IMR-90 (cell line): ENCODE data around the gene PNP. TPM values are rescaled to one million over a fixed set of nuclear protein-coding genes. Genes with fewer than 3 reads are reported as not detected.

Source experiments
- ATAC-seq: fragments of 200-7000 bp; cut with Tn5 transposase; 2 replicates; pipeline ENCODE4 v1.9.1; 2020; ENCODE audit warnings: low read depth, mild to moderate bottlenecking, moderate library complexity
- BruUV-seq: library from RNA; stranded (reverse); fragments of 400-500 nt; replicated peaks from 2 replicates; lab custom pipeline; 2021; lab: Mats Ljungman, UMichigan
- CTCF ChIA-PET: fragments of 300-600 bp; formaldehyde crosslinking; extraction: SDS; loops from one replicate; lab custom pipeline; 2021; ENCODE audit warnings: antibody characterized with exemption; lab: Yijun Ruan, JAX
- POLR2A ChIA-PET: fragments of 300-600 bp; sonication (Branson Sonifier 250); formaldehyde crosslinking; loops from one replicate; lab custom pipeline; 2022; ENCODE audit warnings: antibody characterized with exemption; ENCODE audit not compliant: unreplicated experiment; lab: Charles Lee
- DNase-seq: peaks from one replicate; pipeline ENCODE4 v3.0.0; 2013
- H2AFZ ChIP-seq: replicated peaks from 2 replicates; pipeline ENCODE3; 2013; ENCODE audit warnings: low read length, mild to moderate bottlenecking; ENCODE audit not compliant: poor library complexity
- H2AK5ac ChIP-seq: 2 replicates; pipeline ENCODE4 v1.6.1; 2013; ENCODE audit warnings: low read depth, low read length, inconsistent platforms
- H2AK9ac ChIP-seq: replicated peaks from 2 replicates; pipeline ENCODE3; 2013; ENCODE audit warnings: mild to moderate bottlenecking, low read depth, low read length, moderate library complexity; ENCODE audit not compliant: poor library complexity
- H2BK120ac ChIP-seq: 2 replicates; pipeline ENCODE4 v1.6.1; 2013; ENCODE audit warnings: low read depth, low read length, inconsistent platforms
- H2BK15ac ChIP-seq: 3 replicates; pipeline ENCODE4 v1.6.1; 2013; ENCODE audit warnings: low read depth, low read length, inconsistent platforms
- H2BK20ac ChIP-seq: 2 replicates; pipeline ENCODE4 v1.6.1; 2013; ENCODE audit warnings: low read depth, mild to moderate bottlenecking, inconsistent platforms, low read length, moderate library complexity
- H2BK5ac ChIP-seq: 2 replicates; pipeline ENCODE4 v1.6.1; 2013; ENCODE audit warnings: mild to moderate bottlenecking, low read depth, low read length, inconsistent platforms; ENCODE audit not compliant: poor library complexity, severe bottlenecking
- H3K14ac ChIP-seq: replicated peaks from 2 replicates; pipeline ENCODE4 v1.6.1; 2013; ENCODE audit warnings: low read depth, low read length, inconsistent platforms
- H3K18ac ChIP-seq: 2 replicates; pipeline ENCODE4 v1.6.1; 2013; ENCODE audit warnings: low read depth, low read length, control low read depth
- H3K23ac ChIP-seq: 2 replicates; pipeline ENCODE4 v1.6.1; 2013; ENCODE audit warnings: low read depth, low read length, inconsistent platforms
- H3K27ac ChIP-seq: 2 replicates; pipeline ENCODE4 v1.5.1; 2013; ENCODE audit warnings: mild to moderate bottlenecking, control low read depth, low read length; ENCODE audit not compliant: insufficient read depth
- H3K27me3 ChIP-seq: 2 replicates; pipeline ENCODE4 v1.6.1; 2013; ENCODE audit warnings: low read length; ENCODE audit not compliant: control insufficient read depth, insufficient read depth
- H3K36me3 ChIP-seq: 2 replicates; pipeline ENCODE4 v1.6.1; 2013; ENCODE audit warnings: low read length, mixed read lengths; ENCODE audit not compliant: control insufficient read depth, insufficient read depth
- H3K4ac ChIP-seq: 2 replicates; pipeline ENCODE4 v1.6.1; 2013; ENCODE audit warnings: low read depth, low read length, inconsistent platforms
- H3K4me1 ChIP-seq: 2 replicates; pipeline ENCODE4 v1.6.1; 2013; ENCODE audit warnings: low read length, mixed read lengths; ENCODE audit not compliant: control insufficient read depth, insufficient read depth
- H3K4me2 ChIP-seq: 2 replicates; pipeline ENCODE4 v1.6.1; 2013; ENCODE audit warnings: low read depth, mild to moderate bottlenecking, control low read depth, low read length, moderate library complexity
- H3K4me3 ChIP-seq: 2 replicates; pipeline ENCODE4 v1.5.1; 2013; ENCODE audit warnings: low read depth, mild to moderate bottlenecking, control low read depth, low read length, moderate library complexity; ENCODE audit not compliant: insufficient read depth
- H3K56ac ChIP-seq: 2 replicates; pipeline ENCODE4 v1.6.1; 2013; ENCODE audit warnings: low read length, inconsistent platforms; ENCODE audit not compliant: insufficient read depth; ENCODE audit errors: extremely low read depth
- H3K79me1 ChIP-seq, 2 experiments: 2 replicates each; pipeline ENCODE4 v1.6.1; 2013; ENCODE audit warnings: low read length in 2 of 2, inconsistent platforms in 1 of 2, low read depth in 1 of 2
- H3K9ac ChIP-seq: 2 replicates; pipeline ENCODE4 v1.6.1; 2013; ENCODE audit warnings: low read depth, low read length, control low read depth
- H3K9me1 ChIP-seq: 2 replicates; pipeline ENCODE4 v1.6.1; 2013; ENCODE audit warnings: low read length, inconsistent platforms; ENCODE audit not compliant: insufficient read depth
- H3K9me3 ChIP-seq: 2 replicates; pipeline ENCODE4 v1.6.1; 2013; ENCODE audit warnings: low read length; ENCODE audit not compliant: control insufficient read depth, insufficient read depth
- H4K20me1 ChIP-seq: 2 replicates; pipeline ENCODE4 v1.6.1; 2013; ENCODE audit warnings: low read length, inconsistent platforms; ENCODE audit not compliant: insufficient read depth
- H4K5ac ChIP-seq: 2 replicates; pipeline ENCODE4 v1.6.1; 2013; ENCODE audit warnings: mild to moderate bottlenecking, low read depth, low read length, control low read depth
- H4K8ac ChIP-seq, 2 experiments: 2 replicates each; pipeline ENCODE4 v1.6.1; 2013; ENCODE audit warnings: low read depth in 2 of 2, low read length in 2 of 2, control low read depth in 1 of 2, inconsistent platforms in 1 of 2
- H4K91ac ChIP-seq: 2 replicates; pipeline ENCODE4 v1.6.1; 2013; ENCODE audit warnings: low read depth, low read length, inconsistent platforms; ENCODE audit not compliant: insufficient read depth
- BHLHE40 ChIP-seq: fragments of 150-350 bp; IDR thresholded peaks from 2 replicates; pipeline ENCODE4 v1.6.1; 2016; ENCODE audit warnings: mild to moderate bottlenecking, low read depth, low read length
- CEBPB ChIP-seq: IDR thresholded peaks from 2 replicates; pipeline ENCODE4 v1.6.1; 2012; ENCODE audit warnings: low read depth, low read length, improper control_type of control experiment
- CTCF ChIP-seq: conservative IDR thresholded peaks from 2 replicates; pipeline ENCODE4 v1.5.1; 2012; ENCODE audit warnings: mild to moderate bottlenecking, low read depth, low read length, improper control_type of control experiment
- ELK1 ChIP-seq: fragments of 150-350 bp; IDR thresholded peaks from 2 replicates; pipeline ENCODE4 v1.6.1; 2016; ENCODE audit warnings: low read depth, mild to moderate bottlenecking, low read length, moderate library complexity, borderline replicate concordance
- FOS ChIP-seq: fragments of 150-350 bp; IDR thresholded peaks from 2 replicates; pipeline ENCODE4 v1.6.1; 2016; ENCODE audit warnings: low read depth, low read length
- MAFK ChIP-seq: IDR thresholded peaks from 2 replicates; pipeline ENCODE4 v1.6.1; 2012; ENCODE audit warnings: low read depth, low read length, improper control_type of control experiment
- MAZ ChIP-seq: IDR thresholded peaks from 2 replicates; pipeline ENCODE4 v1.6.1; 2012; ENCODE audit warnings: low read depth, mild to moderate bottlenecking, low read length, improper control_type of control experiment, moderate library complexity, borderline replicate concordance
- MXI1 ChIP-seq: IDR thresholded peaks from 2 replicates; pipeline ENCODE4 v1.6.1; 2012; ENCODE audit warnings: low read depth, mild to moderate bottlenecking, low read length, moderate library complexity, borderline replicate concordance
- NFE2L2 ChIP-seq: fragments of 150-350 bp; IDR thresholded peaks from 2 replicates; pipeline ENCODE4 v1.6.1; 2016; ENCODE audit warnings: low read depth, mild to moderate bottlenecking, low read length
- RFX5 ChIP-seq: IDR thresholded peaks from 2 replicates; pipeline ENCODE4 v1.8.0; 2012; ENCODE audit warnings: low read depth, mild to moderate bottlenecking, low read length, moderate library complexity
- SMC3 ChIP-seq: fragments of 150-350 bp; IDR thresholded peaks from 2 replicates; pipeline ENCODE4 v1.6.1; 2016; ENCODE audit warnings: low read depth, mild to moderate bottlenecking, antibody characterized with exemption, low read length, moderate library complexity
- USF2 ChIP-seq: fragments of 150-350 bp; IDR thresholded peaks from 2 replicates; pipeline ENCODE4 v1.6.1; 2017; ENCODE audit warnings: mild to moderate bottlenecking, antibody characterized with exemption, low read length, low read depth
- WGBS, 2 experiments: methylation state at CpG; one replicate each; pipeline versions ENCODE4 v1.1.5 to v1.1.7; 2013; ENCODE audit warnings: missing lambda C conversion rate in 2 of 2; ENCODE audit not compliant: insufficient read length in 1 of 2; ENCODE audit errors: extremely low coverage in 2 of 2; 5-methylcytosine and 5-hydroxymethylcytosine counted together
- dilution Hi-C: fragments of 300-500 bp; cut with HindIII; formaldehyde crosslinking; loops from one replicate; pipeline ENCODE4 v1.14.3; 2018; ENCODE audit warnings: low sequenced_read_pairs; ENCODE audit not compliant: unreplicated experiment
- in situ Hi-C: fragments of 300-500 bp; cut with MboI; formaldehyde crosslinking; loops from 3 replicates; pipeline ENCODE4 v1.14.3; 2019; ENCODE audit warnings: low sequenced_read_pairs, inconsistent platforms, mixed read lengths
- intact Hi-C: fragments of 100-400 bp; cut with micrococcal nuclease; formaldehyde crosslinking; loops from 2 replicates; pipeline ENCODE4 v1.10.0; 2022
- polyA plus RNA-seq, 3 experiments: library from polyadenylated mRNA; depleted of rRNA; stranded (reverse); fragments of >200 nt; gene quantifications; 2 replicates each; pipeline ENCODE4 v1.2.3, GENCODE V29; 2012; ENCODE audit warnings: low replicate concordance in 1 of 3
- total RNA-seq: library from RNA; depleted of rRNA; stranded (reverse); fragments of >200 nt; gene quantifications from 2 replicates; pipeline ENCODE4 v1.2.3, GENCODE V29; 2012

PNP gene
- total and polyA plus RNA-seq, 2 of the 4 experiments (the other 2 are of a cell fraction), result 53.4 to 68.8 TPM

GRCh38 chr14:20435582-20436362 is 33.4 kb upstream of the PNP start, which contains the start of gene KLHL33:
TSS of gene KLHL33 (minus strand) at chr14:20436166. CDS start at chr14:20435811, 355 bp downstream.
- Histone ChIP-seq H2AK9ac (peak within 1 kb of the TSS; percentile 48), H3K4ac (no peak within 1 kb of the TSS), H3K18ac (no peak within 1 kb of the TSS), H2BK20ac (no peak within 1 kb of the TSS), H2AK5ac (no peak within 1 kb of the TSS; the same call in 1 of the 2 replicates), H4K91ac (no peak within 1 kb of the TSS), H3K9me1 (no peaks in the 10 kb centered on the region), H3K79me1 (no peaks in the 10 kb centered on the region), H3K9me3 (no peaks in the 10 kb centered on the region), H3K27me3 (peaks cover 8% of the 10 kb centered on the region; the same call in 1 of the 2 replicates), H3K4me2 (peak within 1 kb of the TSS; percentile 23; the same call in 1 of the 2 replicates), H4K5ac (no peak within 1 kb of the TSS), H4K20me1 (no peaks in the 10 kb centered on the region), H3K27ac (no peak within 1 kb of the TSS), H3K56ac (no peak within 1 kb of the TSS), H2AFZ (peak within 1 kb of the TSS; percentile 85), H3K23ac (no peak within 1 kb of the TSS), H2BK5ac (no peak within 1 kb of the TSS), H2BK15ac (no peak within 1 kb of the TSS), H3K9ac (no peak within 1 kb of the TSS), H3K36me3 (no peaks in the 10 kb centered on the region), H3K4me3 (no peak within 1 kb of the TSS; the same call in 1 of the 2 replicates), H2BK120ac (no peak within 1 kb of the TSS), H4K8ac (peak within 1 kb of the TSS in 1 of 2 experiments; percentile 27; a peak in 1 of 4 replicates), H3K14ac (no peak within 1 kb of the TSS; the same call in 1 of the 2 replicates), H3K4me1 (peaks cover 2% of the 10 kb centered on the region; the same call in 1 of the 2 replicates)
- ChIA-PET CTCF (no interaction called here), POLR2A (interaction anchor here (1.1 kb wide), 1 partner anchor 23 kb away, joined by 7 read pairs; no protein-coding TSS in a partner anchor)
- no TSS peak for BruUV-seq
- in situ Hi-C loops (no loop called here), intact Hi-C loops (no loop called here), dilution Hi-C loops (no loop called here)
- WGBS, 2 experiments, result 67% methylated on average over 5 of the region's 17 CpGs; no CpG with 5 or more reads in 1 of the 2 experiments
- TF ChIP-seq USF2, result no peak
- TF ChIP-seq BHLHE40, result no peak
- no peak for TF ChIP-seq ELK1
- TF ChIP-seq NFE2L2, result no peak
- TF ChIP-seq SMC3, result no peak
- TF ChIP-seq MAZ, result no peak
- TF ChIP-seq RFX5, result no peak
- no peak for TF ChIP-seq MXI1
- no peak for TF ChIP-seq CEBPB
- TF ChIP-seq CTCF, result no peak
- TF ChIP-seq MAFK, result no peak
- no peak for TF ChIP-seq FOS
- no peak for DNase-seq
- no peak; the same call in 1 of the 2 replicates for ATAC-seq
